GM21737 (cell line): ENCODE results near the gene NT5DC3.
A peak's percentile ranks its signal among the peaks of the same experiment; 100 is the strongest.

Source experiments
- ATAC-seq: cut with Tn5 transposase; IDR thresholded peaks from one replicate; pipeline ENCODE4 v1.9.1; 2021; ENCODE audit warnings: mild to moderate bottlenecking, moderate library complexity; ENCODE audit not compliant: unreplicated experiment

The NT5DC3 gene

GRCh38 chr12:103840876-103841689 is at the start of gene NT5DC3:
Gene NT5DC3, minus strand, starts transcription at chr12:103841234. Its CDS starts 78 bp downstream, at chr12:103841156.
- ATAC-seq: peak; percentile 79

DNA sequence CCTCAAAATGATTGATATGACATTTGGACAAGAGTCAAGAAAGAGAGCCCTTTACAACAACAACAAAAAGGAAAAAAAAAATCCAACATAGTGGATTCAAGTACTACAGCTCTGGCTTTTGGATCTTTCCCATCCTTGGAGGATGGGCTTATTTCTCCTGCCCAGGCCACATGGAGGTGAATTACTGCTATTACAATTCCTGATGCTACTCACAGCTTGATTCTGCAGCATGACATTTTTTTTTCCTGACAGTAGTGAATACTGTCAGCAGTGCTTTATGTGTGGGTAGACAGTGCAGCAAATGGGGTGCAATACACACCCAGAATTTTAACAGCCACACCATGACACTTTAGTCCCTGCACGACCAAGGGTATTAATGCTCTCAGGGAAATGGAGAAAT is 46.7 kb upstream of the NT5DC3 start:
- no peak for ATAC-seq

- ATAC-seq: no peak
Observed at GRCh38 chr12:103886195-103886797, 45.3 kb upstream of the NT5DC3 start.

DNA sequence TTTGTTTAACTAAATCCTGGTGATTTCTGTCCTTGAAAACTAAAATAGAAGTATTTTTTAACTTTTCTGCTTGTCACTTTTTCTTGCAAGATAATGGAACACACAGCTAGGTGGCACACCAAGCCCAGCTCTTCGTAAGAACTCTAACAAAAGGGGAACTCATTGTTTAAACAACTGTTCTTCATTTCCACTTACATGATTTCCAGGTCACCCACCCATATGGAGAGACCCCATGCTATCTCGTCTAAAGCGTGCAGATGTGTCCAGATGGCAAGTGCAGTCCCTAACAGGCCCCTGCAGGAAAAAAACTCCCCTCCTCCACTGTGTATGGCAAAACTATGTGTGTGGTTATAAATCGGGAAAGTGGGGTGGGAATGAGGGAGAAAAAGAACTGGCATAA is 43.3 kb upstream of the NT5DC3 start:
- no peak for ATAC-seq

GRCh38 chr12:103883908-103884307 is 42.9 kb upstream of the NT5DC3 start:
- ATAC-seq: no peak

GRCh38 chr12:103882861-103883596 is 42.0 kb upstream of the NT5DC3 start:
- no peak for ATAC-seq

DNA sequence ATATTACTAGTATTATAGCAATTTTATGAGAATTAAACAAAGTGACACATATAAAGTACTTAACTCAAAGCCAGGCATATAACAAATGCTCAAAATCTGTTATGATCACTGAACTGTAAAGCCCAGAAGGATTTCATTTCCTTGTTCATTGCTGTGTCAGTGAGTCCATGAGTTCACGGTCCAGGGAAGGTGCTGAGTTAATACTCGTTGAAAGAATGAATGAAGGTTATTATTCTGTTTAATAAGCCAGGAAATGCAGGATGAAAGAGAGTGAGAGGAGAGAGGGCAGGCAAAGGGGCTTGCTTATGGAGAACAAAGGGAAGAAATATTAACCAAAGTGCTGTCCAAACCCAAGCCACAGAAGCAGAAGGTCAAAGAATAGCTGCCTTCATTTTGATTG is 40.2 kb upstream of the NT5DC3 start:
- ATAC-seq: no peak

DNA sequence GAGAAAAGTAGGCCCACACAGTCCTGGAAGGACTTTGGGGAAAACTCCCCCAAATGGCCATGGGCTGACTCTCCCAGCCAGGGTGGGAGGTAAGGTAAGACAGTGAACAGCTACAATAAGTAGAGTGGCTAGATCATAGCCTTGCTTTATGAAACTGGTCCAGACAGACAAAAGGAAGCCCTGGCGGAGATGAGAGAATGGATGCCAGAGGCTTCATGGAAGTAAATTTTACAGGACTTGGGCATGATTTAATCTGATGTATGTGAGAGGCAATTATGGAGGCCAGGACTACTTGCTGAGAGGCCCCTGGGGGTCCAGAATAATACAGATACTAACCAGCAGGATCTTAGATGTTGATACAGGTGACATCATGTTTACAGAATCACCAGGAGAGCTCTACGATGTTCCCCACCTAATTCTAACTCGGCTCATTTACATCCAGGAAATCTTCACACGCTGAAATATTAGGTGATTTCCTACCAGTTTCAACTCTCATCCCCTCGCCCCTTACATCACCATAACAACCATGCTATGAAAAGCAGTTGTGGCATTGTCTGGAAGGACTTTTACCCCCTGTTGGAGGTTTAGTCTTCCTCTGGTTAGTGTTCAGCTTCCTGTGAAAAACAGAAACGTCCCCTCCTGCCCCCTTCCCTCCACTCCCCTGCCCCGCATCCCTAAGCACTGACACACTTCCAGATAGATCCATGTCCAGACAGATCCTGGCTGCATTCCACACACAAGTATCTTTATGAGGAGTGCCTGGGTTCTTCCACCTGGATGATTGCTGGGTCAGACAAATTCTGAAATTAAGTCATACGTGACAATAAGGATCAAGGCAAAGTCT is 39.5 kb upstream of the NT5DC3 start:
- ATAC-seq: no peak

- ATAC-seq: no peak
Observed at GRCh38 chr12:103879878-103880277, 38.8 kb upstream of the NT5DC3 start.

GRCh38 chr12:103879048-103879692 is 38.1 kb upstream of the NT5DC3 start:
- ATAC-seq: no peak

- no peak for ATAC-seq
Observed at GRCh38 chr12:103877934-103878510, 37.0 kb upstream of the NT5DC3 start.

DNA sequence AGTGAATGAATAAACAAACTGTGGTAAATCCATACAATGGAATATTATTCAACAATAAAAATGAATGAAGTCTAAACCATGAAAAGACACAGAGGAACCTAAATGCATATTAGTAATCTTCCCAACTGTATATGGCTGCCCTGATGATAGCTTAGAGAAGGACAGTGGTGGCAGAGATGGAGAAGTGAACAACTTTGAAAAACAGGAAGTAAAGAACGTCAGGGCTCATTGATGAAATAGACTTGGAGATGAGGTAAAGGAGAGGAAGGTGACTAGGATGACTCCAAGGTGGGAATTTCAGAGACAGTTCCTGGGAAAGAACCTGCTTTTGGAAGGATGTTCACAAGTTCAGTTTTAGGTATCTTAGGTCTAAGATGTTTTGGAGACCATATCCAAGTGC is 36.3 kb upstream of the NT5DC3 start:
- ATAC-seq: no peak

DNA sequence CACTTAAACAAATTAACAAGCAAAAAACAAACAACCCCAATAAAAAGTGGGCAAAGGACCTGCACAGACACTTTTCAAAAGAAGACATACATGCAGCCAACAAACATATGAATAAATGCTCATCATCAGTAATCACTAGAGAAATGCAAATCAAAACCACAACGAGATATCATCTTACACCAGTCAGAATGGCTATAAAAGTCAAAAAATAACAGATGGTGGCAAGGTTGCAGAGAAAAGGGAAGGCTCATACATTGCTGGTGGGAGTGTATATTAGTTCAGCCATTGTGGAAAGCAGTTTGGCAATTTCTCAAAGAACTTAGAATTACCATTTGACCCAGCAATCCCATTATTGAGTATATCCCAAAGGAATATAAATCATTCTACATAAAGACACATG is 34.6 kb upstream of the NT5DC3 start:
- no peak for ATAC-seq

GRCh38 chr12:103868215-103868614 is 27.2 kb upstream of the NT5DC3 start:
- no peak for ATAC-seq

- no peak for ATAC-seq
Observed at GRCh38 chr12:103865151-103865730, 24.2 kb upstream of the NT5DC3 start.

DNA sequence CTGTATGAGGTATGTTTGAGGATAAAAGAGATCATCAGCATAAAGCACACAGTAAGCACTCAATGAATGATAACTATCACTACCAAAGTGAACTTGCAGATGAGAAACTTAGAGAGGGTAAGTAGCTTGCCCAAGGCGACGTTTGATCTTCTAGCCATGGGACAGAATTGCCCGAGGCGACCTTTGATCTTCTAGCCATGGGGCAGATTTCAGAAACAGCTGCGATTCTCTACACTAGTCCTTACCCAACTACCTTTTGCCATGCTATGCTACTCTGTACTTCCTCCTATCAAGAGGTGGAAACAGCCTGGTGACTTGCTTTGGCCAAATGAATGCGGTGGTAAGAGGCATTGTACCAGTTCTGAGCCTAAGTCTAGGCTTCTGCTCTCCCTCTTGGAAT is 23.7 kb upstream of the NT5DC3 start:
- no peak for ATAC-seq

GRCh38 chr12:103858953-103859601 is 18.0 kb upstream of the NT5DC3 start:
- ATAC-seq: no peak

DNA sequence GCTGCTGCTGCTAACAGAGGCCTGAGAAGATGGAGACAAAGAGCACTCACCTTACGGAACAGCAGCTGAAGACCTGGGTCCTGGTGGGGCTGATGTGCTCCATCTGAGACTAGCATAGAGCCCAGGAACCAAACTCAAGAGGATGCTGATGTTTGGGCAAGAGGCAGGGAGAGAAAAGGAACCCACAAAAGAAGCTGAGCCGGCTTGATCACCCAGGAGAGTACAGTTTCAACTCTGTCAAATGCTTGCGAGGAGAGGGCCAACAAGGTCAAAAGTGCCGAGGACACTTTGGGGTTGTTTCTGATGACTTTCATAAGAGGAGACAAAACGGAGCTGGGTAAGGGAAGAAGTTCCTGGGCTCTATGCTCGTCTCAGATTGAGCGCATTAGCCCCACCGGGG is 17.3 kb upstream of the NT5DC3 start:
- ATAC-seq: no peak

- no peak for ATAC-seq
Observed at GRCh38 chr12:103857164-103857563, 16.1 kb upstream of the NT5DC3 start.
